Activated CD8-positive, alpha-beta memory T cell treated with anti-CD3 and anti-CD28 coated beads for 1 hour (primary cell): ENCODE data around the gene HID1.
"Not testable (repeated sequence)": the region's sequence is repeated elsewhere in the genome, so short reads cannot be mapped to it uniquely, and the experiment has no call there.

Source experiments
- DNase-seq, 2 donors: peaks; one replicate each; pipeline ENCODE4 v3.0.0-alpha.2; 2020; ENCODE audit warnings: low read depth in 1 of 2; ENCODE audit errors: extremely low read depth in 1 of 2

Gene HID1

DNA sequence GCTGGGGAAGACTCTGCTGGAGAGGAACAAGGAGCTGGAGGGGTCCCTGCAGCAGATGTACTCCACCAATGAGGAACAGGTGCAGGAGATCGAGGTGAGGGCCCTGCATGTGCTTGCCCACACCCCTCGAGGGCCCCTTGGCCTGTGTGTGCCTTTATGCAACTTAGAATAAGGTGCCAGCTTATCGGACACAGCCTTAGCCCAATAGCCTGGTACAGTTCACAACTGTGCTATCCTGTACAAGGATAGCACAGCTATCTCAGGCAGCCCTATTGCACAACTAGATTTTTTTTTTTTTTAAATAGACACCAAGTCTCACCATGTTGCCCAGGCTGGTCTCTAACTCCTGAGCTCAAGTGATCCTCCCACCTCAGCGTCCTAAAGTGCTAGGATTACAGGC is 27.0 kb upstream of the HID1 start:
- no peak for DNase-seq

- no peak for DNase-seq
Observed at GRCh38 chr17:74998783-74999182, 26.2 kb upstream of the HID1 start.

DNA sequence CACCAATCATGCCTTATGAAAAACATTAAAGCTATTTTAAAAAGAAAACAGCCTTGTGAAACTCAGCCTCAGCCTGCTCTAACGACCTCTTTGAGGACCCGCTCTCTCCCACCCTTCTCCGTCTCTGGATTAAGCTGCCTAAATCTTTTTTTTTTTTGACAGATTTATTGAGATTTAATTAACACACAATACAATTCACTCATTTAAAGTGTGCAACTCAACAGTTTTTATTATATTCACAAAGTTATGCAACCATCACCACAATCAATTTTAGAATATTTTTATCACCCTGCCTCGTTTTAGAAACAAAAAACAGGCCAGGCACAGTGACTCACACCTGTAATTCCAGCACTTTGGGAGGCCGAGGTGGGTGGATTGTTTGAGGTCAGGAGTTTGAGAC is 23.3 kb upstream of the HID1 start:
- DNase-seq: no peak

DNA sequence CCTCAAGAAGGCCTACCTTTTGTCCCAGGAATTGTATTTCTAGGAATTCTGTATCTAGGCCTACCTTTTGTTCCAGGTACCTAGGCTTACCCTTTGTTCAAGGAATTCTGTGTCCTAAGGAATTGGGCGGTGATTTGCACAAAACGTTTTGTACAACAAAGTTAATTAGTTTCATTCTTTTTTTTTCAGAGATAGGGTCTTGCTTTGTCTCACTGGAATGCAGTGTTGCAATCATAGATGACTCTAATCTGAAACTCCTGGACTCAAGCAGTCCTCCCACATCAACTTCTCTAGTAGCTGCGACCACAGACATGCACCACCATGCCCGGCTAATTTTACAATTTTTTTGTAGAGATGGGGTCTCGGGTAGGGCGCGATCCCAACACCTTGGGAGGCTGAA is 21.9 kb upstream of the HID1 start:
- no peak for DNase-seq

DNA sequence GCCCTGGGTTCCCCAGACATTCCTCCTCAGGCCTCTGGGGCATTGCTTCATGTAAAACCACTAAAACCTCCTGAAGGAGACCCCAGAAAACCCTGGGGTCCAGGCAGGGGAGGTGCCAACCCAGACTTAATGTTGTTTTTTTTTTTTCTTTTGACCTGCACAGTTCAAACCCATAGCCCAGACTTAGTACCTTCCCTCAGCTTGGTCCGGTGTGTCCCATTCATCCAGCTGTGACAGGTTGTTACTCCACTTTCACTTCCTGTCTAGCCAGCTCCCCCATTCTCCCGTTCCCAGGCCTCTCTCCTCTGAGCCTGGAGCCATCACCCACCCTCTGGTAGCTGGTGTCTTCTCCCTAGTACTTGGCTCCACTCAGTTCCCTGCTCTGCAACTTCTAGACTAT is 19.7 kb upstream of the HID1 start:
- DNase-seq: no peak

DNA sequence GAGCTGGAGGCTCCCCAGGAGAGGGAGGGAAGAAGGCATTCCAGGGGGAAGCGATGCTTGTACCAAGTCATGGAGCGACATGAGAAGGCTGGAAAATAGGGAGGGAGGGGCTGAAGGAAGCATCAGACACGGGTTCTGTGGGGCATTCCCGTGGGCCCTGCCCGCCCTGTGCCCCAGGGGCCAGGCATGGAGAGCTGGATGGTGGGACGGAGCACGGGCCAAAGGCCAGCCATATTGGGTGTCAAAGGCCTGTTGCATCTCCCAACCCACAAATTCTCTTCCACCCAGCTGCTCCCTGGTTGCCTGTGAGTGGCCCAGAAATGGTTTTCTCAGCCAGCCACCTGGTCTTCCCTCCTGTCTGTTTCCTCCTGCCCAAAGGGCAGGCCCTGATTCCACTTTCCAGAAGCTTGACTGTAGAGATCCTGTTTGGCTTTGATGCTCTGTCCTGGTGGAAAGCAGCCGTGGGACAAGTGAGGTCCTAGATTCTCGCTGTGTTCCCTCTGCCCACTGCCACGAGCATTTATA is 18.1 kb upstream of the HID1 start:
- no peak for DNase-seq

DNA sequence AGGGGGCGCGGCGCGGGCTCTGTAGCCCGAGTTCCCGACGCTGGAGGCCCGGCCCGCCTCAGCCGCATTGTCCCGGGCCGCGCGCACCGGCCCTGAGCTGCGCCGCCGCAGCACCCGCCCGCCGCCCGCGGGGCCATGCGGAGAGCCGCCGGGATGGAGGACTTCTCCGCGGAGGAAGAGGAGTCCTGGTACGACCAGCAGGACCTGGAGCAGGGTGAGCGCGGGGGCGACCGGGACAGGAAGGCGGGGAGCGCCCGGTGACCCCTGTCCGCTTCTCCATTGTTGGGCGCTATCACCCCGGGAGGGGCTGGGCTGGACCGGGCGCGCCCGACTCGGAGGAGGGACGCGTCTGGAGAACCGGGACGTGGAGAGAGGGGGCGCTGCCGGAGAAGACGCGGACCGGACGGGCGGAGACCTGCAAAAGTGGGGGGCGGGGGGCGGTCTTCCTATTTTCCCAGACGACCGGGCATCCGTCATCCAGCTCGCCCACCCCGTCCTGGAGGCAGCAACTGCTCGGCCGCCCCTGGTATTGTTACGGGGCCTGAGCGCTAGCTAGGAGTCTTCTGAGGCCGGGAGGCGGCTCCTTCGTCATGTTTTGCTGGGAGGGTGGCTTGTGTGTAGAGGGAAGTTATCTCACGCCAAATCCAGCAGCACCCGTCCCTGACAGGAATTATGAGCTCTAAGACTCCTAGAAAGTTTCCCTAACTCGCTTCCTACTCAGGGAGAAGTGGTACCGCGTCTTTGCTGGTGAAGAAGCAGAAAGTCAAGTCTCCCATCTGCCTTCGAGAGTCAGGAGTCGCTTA is 15.6 kb upstream of the HID1 start:
- DNase-seq: no peak

GRCh38 chr17:74987418-74987908 is 14.9 kb upstream of the HID1 start, which contains the start of gene CDR2L:
CDR2L (plus strand) TSS chr17:74987632; CDS start chr17:74988044, 412 bp downstream.
- DNase-seq: peak; percentile 78 to 85

GRCh38 chr17:74986206-74986576 is 13.6 kb upstream of the HID1 start:
- no peak for DNase-seq

DNA sequence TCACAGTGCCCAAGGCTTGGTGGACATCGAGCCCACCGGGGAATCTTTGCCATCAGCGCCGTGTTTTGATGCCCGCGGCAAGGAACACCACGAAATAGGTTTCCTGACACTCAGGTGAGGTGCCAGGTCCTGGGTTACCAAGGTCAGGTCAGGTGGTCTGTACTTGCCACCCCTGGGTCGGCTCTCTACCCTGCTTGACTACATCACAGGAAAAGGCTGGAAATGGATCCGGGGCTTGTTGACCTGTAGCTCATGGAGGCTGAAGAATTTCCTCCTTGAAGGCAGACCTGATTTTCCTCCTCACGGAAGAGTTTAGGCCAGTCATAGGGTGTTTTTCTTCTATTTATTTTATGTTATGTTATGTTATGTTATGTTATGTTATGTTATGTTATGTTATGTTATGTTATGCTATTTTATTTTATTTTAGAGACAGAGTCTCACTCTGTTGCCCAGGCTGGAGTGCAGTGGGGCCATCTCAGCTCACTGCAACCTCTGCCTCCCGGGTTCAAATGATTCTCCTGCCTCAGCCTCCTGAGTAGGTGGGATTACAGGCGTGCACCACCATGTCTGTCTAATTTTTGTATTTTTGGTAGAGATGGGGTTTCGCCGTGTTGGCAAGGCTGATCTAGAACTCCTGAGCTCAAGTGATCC is 10.2 kb upstream of the HID1 start:
- not testable (repeated sequence) for DNase-seq

DNA sequence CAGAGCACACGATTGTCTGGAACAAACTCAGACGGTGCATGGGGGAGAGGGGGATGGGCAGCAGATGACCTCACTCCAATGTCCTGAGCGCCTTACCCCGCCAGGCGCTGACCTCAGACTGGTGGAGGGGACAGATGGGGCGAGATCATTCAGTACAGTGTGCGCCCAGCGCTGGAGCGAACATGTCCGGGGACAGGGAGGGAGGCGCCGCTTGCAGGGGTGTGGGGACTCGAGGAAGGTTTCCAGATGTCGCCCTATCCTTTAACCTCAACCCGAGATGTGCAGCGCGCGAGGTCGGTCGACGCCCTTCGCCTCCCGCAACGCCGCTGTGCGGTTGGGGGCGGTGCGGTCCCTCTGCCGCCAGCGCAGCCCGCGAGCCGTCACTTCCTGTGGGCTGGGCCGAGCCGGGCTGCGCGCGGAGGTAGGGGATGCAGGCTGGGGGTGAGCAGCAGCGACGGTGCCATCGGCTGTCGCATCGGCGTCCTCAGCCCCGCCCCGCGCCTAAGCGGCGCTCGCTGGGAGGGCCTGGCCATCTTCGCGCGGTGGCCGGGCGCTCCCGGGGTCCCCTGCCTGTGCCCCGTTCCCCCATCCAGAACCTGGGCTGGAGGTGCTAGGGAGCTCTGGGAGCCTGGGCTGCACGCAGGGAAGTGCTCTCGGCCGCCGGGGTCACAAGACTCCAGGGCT is 9.6 kb upstream of the HID1 start:
- peak; percentile 42 to 65 for DNase-seq

DNA sequence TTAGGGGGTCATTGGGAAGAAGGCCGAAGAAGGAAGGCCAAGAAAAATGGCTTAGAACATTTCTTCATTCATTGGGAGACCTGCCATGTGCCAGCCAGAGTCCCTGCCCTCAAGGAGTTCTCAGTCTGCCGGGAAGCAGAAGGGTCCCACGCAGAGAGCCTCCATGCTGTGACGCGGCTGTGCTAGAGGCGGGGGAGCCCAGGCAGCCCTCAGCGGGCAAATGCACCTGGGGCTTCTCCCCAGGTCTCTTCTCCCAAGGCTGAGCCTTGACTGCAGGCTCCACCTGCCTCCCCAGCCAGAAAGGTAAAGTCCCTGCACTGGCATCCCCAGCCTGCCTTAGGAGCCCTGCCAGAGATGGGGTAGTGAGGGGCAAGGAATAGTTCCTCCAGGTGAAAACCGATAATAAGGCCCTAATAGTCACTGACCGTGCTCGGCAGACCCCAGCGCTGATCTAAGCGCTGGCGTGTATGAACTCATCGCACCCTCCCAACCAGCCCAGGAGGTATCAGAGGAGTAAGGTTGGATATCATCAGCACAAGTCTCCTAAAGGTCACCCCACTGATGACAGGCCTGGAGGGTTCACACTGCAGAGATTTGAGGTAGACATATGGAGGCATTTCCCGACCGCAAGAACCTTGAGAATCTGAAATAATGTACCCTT is 8.9 kb upstream of the HID1 start:
- no peak for DNase-seq

- DNase-seq: no peak
Observed at GRCh38 chr17:74979408-74980146, 7.0 kb upstream of the HID1 start.

GRCh38 chr17:74978240-74978639 is 5.7 kb upstream of the HID1 start:
- DNase-seq: no peak

GRCh38 chr17:74977802-74978201 is 5.2 kb upstream of the HID1 start:
- no peak for DNase-seq

DNA sequence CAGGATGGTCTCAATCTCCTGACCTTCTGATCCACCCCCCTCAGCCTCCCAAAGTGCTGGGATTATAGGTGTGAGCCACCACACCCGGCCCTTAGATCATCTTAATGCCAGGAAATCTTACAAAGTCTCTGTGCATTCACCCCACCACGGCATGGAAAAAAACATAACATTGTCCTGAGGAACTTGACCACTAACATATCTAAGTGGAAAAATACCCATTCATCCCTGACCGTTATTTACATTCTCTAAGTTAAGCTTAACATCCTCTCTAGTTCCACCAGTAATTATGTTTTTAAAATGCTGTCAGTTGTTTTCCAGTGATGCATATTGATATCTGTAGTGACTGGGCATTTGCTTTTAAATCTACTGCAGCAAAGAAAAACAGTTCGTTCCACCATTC is 3.4 kb upstream of the HID1 start:
- DNase-seq: no peak

GRCh38 chr17:74972973-74973328 is 392 bp upstream of the HID1 start:
- no peak for DNase-seq

DNA sequence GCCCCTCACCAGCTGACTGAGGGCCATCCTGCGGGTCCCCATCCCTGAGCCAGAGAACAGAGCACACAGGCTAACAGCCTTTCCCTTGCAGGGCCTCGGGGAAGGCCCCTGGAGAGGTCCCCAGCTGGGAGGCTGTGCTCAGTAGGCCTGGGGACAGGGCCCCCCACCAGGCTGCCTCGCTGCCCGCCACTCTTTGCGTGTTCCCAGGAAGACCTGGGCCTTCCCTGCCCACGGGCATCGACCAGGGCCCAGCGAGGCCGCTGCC is 785 bp downstream of the HID1 start:
- DNase-seq: no peak

DNA sequence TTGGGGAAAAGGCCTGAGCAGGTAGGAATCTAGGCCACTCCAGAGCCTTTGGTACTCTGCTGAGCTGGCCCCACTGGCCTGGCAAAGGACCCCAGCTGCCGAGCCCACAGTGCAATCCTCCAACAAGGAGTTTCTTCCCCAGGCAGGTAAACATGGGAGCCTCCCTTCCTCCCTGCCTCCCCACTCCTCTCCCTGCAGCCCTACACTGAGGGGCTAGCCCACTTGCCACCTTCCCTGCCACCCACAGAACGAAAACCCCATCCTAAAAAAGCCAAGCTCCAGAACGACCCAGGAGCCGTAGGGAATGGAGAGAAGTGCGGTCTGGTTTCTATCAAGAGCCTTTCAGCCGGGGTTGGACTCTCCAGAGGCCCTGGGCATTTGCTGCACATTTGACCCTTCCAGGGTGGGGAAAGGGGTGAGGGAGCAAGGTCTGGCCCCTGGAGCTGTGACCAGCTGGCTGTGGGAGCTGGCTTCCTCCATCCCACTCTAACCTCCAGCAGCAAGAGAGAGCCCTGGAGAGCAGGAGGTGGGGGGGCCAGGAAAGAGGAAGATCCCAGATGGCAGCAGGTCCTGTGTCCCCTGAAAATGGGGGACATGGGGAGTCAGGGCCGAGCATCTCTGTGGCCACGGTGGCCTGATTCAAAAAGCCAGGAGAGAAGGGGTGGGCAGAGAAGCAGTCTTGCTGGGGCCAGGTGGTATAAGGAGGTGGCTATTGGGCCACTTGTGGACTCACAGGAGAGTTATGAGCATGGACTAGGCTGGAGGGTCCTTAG is 1.3 kb downstream of the HID1 start:
- DNase-seq: no peak

- no peak for DNase-seq
Observed at GRCh38 chr17:74970395-74970794, 2.2 kb downstream of the HID1 start.
